HepG2 (cell line): Measurements from ENCODE around the gene P4HB. TPM values are rescaled to one million over a fixed set of nuclear protein-coding genes. Genes with fewer than 3 reads are reported as not detected.

Experiments
- ARHGAP35 ChIP-seq: sonication (generic); formaldehyde crosslinking; IDR thresholded peaks from 2 replicates; pipeline ENCODE4 v1.9.0; 2022; ENCODE audit warnings: mild to moderate bottlenecking, inconsistent platforms, moderate library complexity, missing genetic modification reagents, borderline replicate concordance
- FOXO1 ChIP-seq: sonication (generic); formaldehyde crosslinking; IDR thresholded peaks from 2 replicates; pipeline ENCODE4 v1.4.0; 2020; ENCODE audit warnings: missing genetic modification reagents
- GABPB1 ChIP-seq: IDR thresholded peaks from 2 replicates; pipeline ENCODE4 v1.6.1; 2016; ENCODE audit warnings: mild to moderate bottlenecking, missing genetic modification reagents, moderate library complexity, missing compliant biosample characterization
- HDAC1 ChIP-seq: sonication (generic); formaldehyde crosslinking; IDR thresholded peaks from 2 replicates; pipeline ENCODE4 v1.5.1; 2020; ENCODE audit warnings: mild to moderate bottlenecking, missing genetic modification reagents
- HNRNPUL1 ChIP-seq: fragments of 200-400 bp; formaldehyde crosslinking; IDR thresholded peaks from 2 replicates; pipeline ENCODE4 v1.6.1; 2017; ENCODE audit warnings: low read depth, mild to moderate bottlenecking, low read length, moderate library complexity
- JUND ChIP-seq: sonication (generic); formaldehyde crosslinking; IDR thresholded peaks from 2 replicates; pipeline ENCODE4 v1.8.0; 2022; ENCODE audit warnings: mild to moderate bottlenecking, missing genetic modification reagents
- NKX3-1 ChIP-seq: sonication (generic); formaldehyde crosslinking; IDR thresholded peaks from 2 replicates; pipeline ENCODE4 v1.5.0; 2020; ENCODE audit warnings: missing genetic modification reagents
- PCBP2 ChIP-seq: fragments of 200-400 bp; formaldehyde crosslinking; optimal IDR thresholded peaks from 2 replicates; pipeline ENCODE3; 2018; ENCODE audit warnings: low read length, low read depth; ENCODE audit not compliant: poor library complexity, severe bottlenecking
- SMC3 ChIP-seq: IDR thresholded peaks from 2 replicates; pipeline ENCODE4 v1.6.1; 2011; ENCODE audit warnings: low read length, improper control_type of control experiment
- SNRNP70 ChIP-seq: fragments of 200-400 bp; formaldehyde crosslinking; IDR thresholded peaks from 2 replicates; pipeline ENCODE4 v1.6.1; 2017; ENCODE audit warnings: mild to moderate bottlenecking, low read depth, low read length, moderate library complexity
- TEF ChIP-seq: sonication (generic); formaldehyde crosslinking; IDR thresholded peaks from 2 replicates; pipeline ENCODE4 v1.5.0; 2020; ENCODE audit warnings: missing genetic modification reagents
- UBTF ChIP-seq: sonication (generic); formaldehyde crosslinking; IDR thresholded peaks from 2 replicates; pipeline ENCODE4 v1.4.0; 2020; ENCODE audit warnings: mild to moderate bottlenecking, missing genetic modification reagents
- ZBTB46 ChIP-seq: sonication (generic); formaldehyde crosslinking; IDR thresholded peaks from 2 replicates; pipeline ENCODE4 v1.4.0; 2020; ENCODE audit warnings: mild to moderate bottlenecking, missing genetic modification reagents, borderline replicate concordance
- ZNF317 ChIP-seq: sonication (generic); formaldehyde crosslinking; IDR thresholded peaks from 2 replicates; pipeline ENCODE4 v1.5.0; 2020; ENCODE audit warnings: mild to moderate bottlenecking, missing genetic modification reagents
- ZNF350 ChIP-seq: sonication (generic); formaldehyde crosslinking; IDR thresholded peaks from 2 replicates; pipeline ENCODE4 v1.4.0; 2020; ENCODE audit warnings: mild to moderate bottlenecking, low read depth, missing genetic modification reagents, borderline replicate concordance
- ZNF607 ChIP-seq: sonication (generic); formaldehyde crosslinking; IDR thresholded peaks from 2 replicates; pipeline ENCODE4 v1.5.1; 2020; ENCODE audit warnings: missing genetic modification reagents, mild to moderate bottlenecking, borderline replicate concordance
- ZNF672 ChIP-seq: sonication (generic); formaldehyde crosslinking; IDR thresholded peaks from 2 replicates; pipeline ENCODE4 v1.8.1; 2022; ENCODE audit warnings: missing genetic modification reagents
- ZSCAN20 ChIP-seq: sonication (generic); formaldehyde crosslinking; IDR thresholded peaks from 2 replicates; pipeline ENCODE4 v1.4.0; 2020; ENCODE audit warnings: missing genetic modification reagents, mild to moderate bottlenecking, borderline replicate concordance
- ZSCAN22 ChIP-seq: sonication (generic); formaldehyde crosslinking; IDR thresholded peaks from 2 replicates; pipeline ENCODE4 v1.4.0; 2020; ENCODE audit warnings: mild to moderate bottlenecking, missing genetic modification reagents
- polyA plus RNA-seq, 8 experiments: library from polyadenylated mRNA; depleted of rRNA in 3 of 8; stranded (reverse) in 7 of 8; unstranded in 1 of 8; fragments of >200 nt; fragmentation: Illumina TruSeq in 4 of 8; extraction: Trizol in 4 of 8; gene quantifications; 2 replicates each; pipeline versions ENCODE4 v1.2.1 to v1.2.3, GENCODE V29; 2011 to 2016; ENCODE audit warnings: low read depth in 4 of 8, missing spikeins in 1 of 8, mixed read lengths in 1 of 8; ENCODE audit not compliant: insufficient read depth in 1 of 8
- total RNA-seq, 5 experiments: library from RNA; depleted of rRNA; stranded (reverse); fragments of >200 nt; fragmentation: Illumina TruSeq; extraction: Trizol; gene quantifications; 2 replicates each; pipeline ENCODE4 v1.2.3, GENCODE V29; 2016; ENCODE audit warnings: low read depth in 1 of 5
- TF ChIP-seq, protein P1 (sequence below): sonication (generic); formaldehyde crosslinking; IDR thresholded peaks from 2 replicates; pipeline ENCODE4 v1.8.0; 2022; ENCODE audit warnings: missing genetic modification reagents, low read depth, mild to moderate bottlenecking, borderline replicate concordance
- TF ChIP-seq, protein P2 (sequence below): sonication (generic); formaldehyde crosslinking; IDR thresholded peaks from 2 replicates; pipeline ENCODE4 v1.4.0; 2020; ENCODE audit warnings: mild to moderate bottlenecking, missing genetic modification reagents

The P4HB gene
- total and polyA plus RNA-seq, 2 of the 13 experiments (the other 11 are each of a cell fraction or from before 2014, with no cell fraction given), result 185 to 782 TPM

DNA sequence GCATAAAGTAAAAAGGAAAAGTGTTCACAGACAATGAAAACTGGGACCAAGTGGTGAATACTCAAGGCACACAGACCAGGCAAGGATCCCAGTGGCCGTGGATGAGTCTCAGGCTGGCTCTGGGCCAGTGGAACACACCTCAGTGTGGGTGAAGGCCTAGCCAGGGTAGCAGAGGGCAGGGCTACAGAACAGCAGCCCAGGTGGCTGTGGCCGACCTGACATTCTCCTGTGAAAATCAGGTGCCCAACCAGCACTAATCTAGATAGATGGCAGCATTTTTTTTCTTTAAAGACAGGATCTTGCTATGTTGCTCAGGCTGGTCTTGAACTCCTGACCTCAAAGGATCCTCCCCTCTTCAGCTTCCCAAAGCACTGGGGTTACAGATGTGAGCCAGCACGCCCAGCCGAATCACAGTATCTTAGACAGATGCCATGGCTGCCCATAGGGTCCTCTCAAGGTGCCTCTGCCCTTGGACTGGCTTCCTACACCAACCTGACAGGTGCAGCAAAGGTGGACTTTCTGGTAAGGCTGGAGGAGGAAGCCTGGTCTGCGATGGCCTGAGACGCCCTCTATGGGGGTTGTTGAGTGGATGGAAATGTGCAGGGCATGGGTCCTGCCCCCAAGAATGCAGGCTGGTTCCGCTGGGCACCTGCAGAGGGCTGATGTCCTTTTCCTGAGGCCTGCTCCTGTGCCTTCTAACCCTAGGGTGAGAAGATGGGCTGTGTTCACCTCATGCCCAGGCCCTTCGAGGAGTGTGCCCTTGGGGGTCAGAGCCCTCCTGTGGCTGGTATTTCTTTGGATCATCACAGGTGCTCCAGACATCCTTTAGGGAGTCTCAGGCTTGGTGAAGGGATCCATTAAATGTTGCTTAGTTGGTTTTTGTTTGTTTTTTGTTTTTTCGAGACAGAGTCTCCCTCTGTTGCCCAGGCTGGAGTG lies 3.8 kb upstream of the P4HB start (continued):
- TF ChIP-seq, protein P1, sequence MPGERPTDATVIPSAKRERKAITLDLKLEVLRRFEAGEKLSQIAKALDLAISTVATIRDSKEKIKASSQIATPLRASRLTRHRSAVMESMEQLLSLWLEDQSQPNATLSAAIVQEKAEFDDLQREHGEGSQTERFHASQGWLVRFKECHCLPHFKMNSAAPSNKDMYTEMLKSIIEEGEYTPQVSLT (CRISPR knock-in tag), result no peak
- TF ChIP-seq NKX3-1, result 0 out of 2 replicates have a peak, but pooled peaks have one; percentile 26
- no peak for TF ChIP-seq ZNF350
- no peak for TF ChIP-seq FOXO1 (CRISPR knock-in tag)
- TF ChIP-seq ZNF317, result peak; percentile 57; the same call in 1 of the 2 replicates
- TF ChIP-seq HDAC1, result no peak
- no peak for TF ChIP-seq ZNF672 (CRISPR knock-in tag)
- TF ChIP-seq ARHGAP35 (CRISPR knock-in tag), result no peak
- no peak for TF ChIP-seq GABPB1 (CRISPR knock-in tag)
- TF ChIP-seq ZSCAN20, result no peak
- peak; percentile 83 for TF ChIP-seq ZSCAN22 (CRISPR knock-in tag)
- TF ChIP-seq, protein P2, sequence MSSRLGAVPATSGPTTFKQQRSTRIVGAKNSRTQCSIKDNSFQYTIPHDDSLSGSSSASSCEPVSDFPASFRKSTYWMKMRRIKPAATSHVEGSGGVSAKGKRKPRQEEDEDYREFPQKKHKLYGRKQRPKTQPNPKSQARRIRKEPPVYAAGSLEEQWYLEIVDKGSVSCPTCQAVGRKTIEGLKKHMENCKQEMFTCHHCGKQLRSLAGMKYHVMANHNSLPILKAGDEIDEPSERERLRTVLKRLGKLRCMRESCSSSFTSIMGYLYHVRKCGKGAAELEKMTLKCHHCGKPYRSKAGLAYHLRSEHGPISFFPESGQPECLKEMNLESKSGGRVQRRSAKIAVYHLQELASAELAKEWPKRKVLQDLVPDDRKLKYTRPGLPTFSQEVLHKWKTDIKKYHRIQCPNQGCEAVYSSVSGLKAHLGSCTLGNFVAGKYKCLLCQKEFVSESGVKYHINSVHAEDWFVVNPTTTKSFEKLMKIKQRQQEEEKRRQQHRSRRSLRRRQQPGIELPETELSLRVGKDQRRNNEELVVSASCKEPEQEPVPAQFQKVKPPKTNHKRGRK (CRISPR knock-in tag), result no peak
- TF ChIP-seq SNRNP70, result no peak
- 0 out of 2 replicates have a peak, but pooled peaks have one; percentile 2 for TF ChIP-seq SMC3
- no peak for TF ChIP-seq ZNF607 (CRISPR knock-in tag)
- no peak for TF ChIP-seq JUND
- no peak for TF ChIP-seq HNRNPUL1
- TF ChIP-seq TEF (CRISPR knock-in tag), result no peak
- no peak for TF ChIP-seq ZBTB46 (CRISPR knock-in tag)
- 0 out of 2 replicates have a peak, but pooled peaks have one; percentile 20 for TF ChIP-seq UBTF (CRISPR knock-in tag)
- no peak for TF ChIP-seq PCBP2
